ENCODE results near the gene C22orf39. TPM values are rescaled to one million over a fixed set of nuclear protein-coding genes. Genes with fewer than 3 reads are reported as not detected.

The C22orf39 gene
- total and polyA plus RNA-seq, 2 donors (not counting 1 experiment from before 2014, with no cell fraction given) = 37.7 to 47.2 TPM

DNA sequence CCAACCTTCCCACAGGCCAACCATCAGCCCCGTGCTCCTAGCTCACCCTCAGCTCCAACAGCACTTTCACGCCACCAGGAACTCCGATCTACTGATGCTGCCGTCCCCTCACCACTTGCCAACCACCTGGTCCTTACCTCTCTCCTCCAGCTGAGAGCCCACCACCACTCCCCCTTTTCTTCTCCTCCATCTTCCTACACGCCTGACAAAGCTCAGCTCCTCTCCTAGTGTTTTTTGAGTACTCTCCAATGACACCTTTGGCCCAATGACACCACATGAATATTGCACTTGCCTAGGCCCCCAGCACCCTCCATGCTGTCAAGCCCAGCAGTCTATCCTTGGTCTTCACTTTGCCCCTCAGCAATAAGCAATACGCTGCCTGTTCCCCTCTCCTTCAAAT is 46.6 kb downstream of the C22orf39 start:
- TF ChIP-seq, protein P1, sequence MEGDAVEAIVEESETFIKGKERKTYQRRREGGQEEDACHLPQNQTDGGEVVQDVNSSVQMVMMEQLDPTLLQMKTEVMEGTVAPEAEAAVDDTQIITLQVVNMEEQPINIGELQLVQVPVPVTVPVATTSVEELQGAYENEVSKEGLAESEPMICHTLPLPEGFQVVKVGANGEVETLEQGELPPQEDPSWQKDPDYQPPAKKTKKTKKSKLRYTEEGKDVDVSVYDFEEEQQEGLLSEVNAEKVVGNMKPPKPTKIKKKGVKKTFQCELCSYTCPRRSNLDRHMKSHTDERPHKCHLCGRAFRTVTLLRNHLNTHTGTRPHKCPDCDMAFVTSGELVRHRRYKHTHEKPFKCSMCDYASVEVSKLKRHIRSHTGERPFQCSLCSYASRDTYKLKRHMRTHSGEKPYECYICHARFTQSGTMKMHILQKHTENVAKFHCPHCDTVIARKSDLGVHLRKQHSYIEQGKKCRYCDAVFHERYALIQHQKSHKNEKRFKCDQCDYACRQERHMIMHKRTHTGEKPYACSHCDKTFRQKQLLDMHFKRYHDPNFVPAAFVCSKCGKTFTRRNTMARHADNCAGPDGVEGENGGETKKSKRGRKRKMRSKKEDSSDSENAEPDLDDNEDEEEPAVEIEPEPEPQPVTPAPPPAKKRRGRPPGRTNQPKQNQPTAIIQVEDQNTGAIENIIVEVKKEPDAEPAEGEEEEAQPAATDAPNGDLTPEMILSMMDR (IDR thresholded peaks at IDR 0.05) = no peak
- no peak for TF ChIP-seq EZH2 (IDR thresholded peaks at IDR 0.05; ENCODE audit: borderline replicate concordance, insufficient read depth, low read depth, low read length, poor library complexity, severe bottlenecking)
- H3K4me3 ChIP-seq (ENCODE audit: control extremely low read depth in 1 of 5, extremely low read depth in 1 of 5, insufficient read depth in 1 of 5, low read depth in 2 of 5, low read length in 4 of 5) = no peak overlapping the region
- peaks cover 0 to 63% of the 10 kb centered on the region in 2 experiments for H3K36me3 ChIP-seq (replicated peaks in 1 of 2; ENCODE audit: control extremely low read depth in 1 of 2, control insufficient read depth in 1 of 2, extremely low read depth in 1 of 2, insufficient read depth in 2 of 2, low read length in 1 of 2)
- no peak overlapping the region for H3K4me3 Mint-ChIP-seq
- CTCF ChIA-PET = no interaction called here
- H3K9ac ChIP-seq (ENCODE audit: low read length) = no peak overlapping the region
- intact Hi-C loops (cut with micrococcal nuclease) = no loop called here
- no peaks in the 10 kb centered on the region for H4K20me1 ChIP-seq (ENCODE audit: control insufficient read depth, insufficient read depth, low read length, poor library complexity, severe bottlenecking)
- H2AFZ ChIP-seq (ENCODE audit: insufficient read depth, low read depth, low read length, poor library complexity, severe bottlenecking) = no peak overlapping the region
- 98% methylated on average over 6 of the region's 6 CpGs for WGBS (ENCODE audit: insufficient coverage)
- DNase-seq (no peak), ATAC-seq (ENCODE audit: low read depth) (no peak)
- H3K4me1 ChIP-seq (ENCODE audit: control insufficient read depth in 2 of 2, insufficient read depth in 2 of 2, low read length in 2 of 2) = peaks cover 6 to 8% of the 10 kb centered on the region in 2 donors
- H3K4me1 Mint-ChIP-seq = peaks cover 11% of the 10 kb centered on the region
- POLR2A ChIA-PET = no interaction called here
- no peaks in the 10 kb centered on the region for H3K27me3 ChIP-seq (replicated peaks in 1 of 4; ENCODE audit: control extremely low read depth in 1 of 4, control insufficient read depth in 3 of 4, insufficient read depth in 4 of 4, low read length in 3 of 4)
- no peaks in the 10 kb centered on the region for H3K79me2 ChIP-seq (ENCODE audit: control insufficient read depth, insufficient read depth, low read length)
- H3K27ac ChIP-seq (ENCODE audit: low read length in 2 of 2) = no peak overlapping the region
- H3K9me3 Mint-ChIP-seq (ENCODE audit: insufficient read depth) = no peaks in the 10 kb centered on the region
- no peaks in the 10 kb centered on the region for H3K9me3 ChIP-seq (ENCODE audit: control extremely low read depth in 1 of 3, control insufficient read depth in 2 of 3, insufficient read depth in 1 of 3, low read length in 2 of 3)
- no peak overlapping the region for H3K4me2 ChIP-seq (replicated peaks; ENCODE audit: low read depth, low read length, poor library complexity, severe bottlenecking)
- H3K27ac Mint-ChIP-seq = no peak overlapping the region
- H3K27me3 Mint-ChIP-seq = no peaks in the 10 kb centered on the region

DNA sequence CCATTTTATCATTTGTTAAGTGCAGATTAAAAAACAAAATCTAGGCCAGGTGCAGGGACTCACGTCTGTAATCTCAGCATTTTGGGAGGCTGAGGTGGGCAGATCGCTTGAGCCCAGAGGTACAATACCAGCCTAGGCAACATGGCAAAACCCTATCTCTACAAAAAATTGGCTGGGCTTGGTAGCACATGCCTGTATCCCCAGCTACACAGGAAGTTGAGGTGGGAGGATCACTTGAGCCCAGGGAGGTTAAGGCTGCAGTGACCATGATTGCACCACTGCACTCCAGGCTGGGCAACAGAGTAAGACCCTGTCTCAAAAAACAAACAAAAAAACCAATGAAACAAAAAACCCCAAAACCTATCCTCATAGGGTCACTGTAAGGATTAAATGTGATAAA is 48.9 kb downstream of the C22orf39 start:
- Histone ChIP-seq H3K27me3 (replicated peaks in 1 of 4; ENCODE audit: control extremely low read depth in 1 of 4, control insufficient read depth in 3 of 4, insufficient read depth in 4 of 4, low read length in 3 of 4) (no peaks in the 10 kb centered on the region), H3K36me3 (replicated peaks in 1 of 2; ENCODE audit: control extremely low read depth in 1 of 2, control insufficient read depth in 1 of 2, extremely low read depth in 1 of 2, insufficient read depth in 2 of 2, low read length in 1 of 2) (peaks cover 0 to 68% of the 10 kb centered on the region in 2 experiments), H3K27ac (ENCODE audit: low read length in 2 of 2) (no peak overlapping the region), H3K4me1 (ENCODE audit: control insufficient read depth in 2 of 2, insufficient read depth in 2 of 2, low read length in 2 of 2) (no peaks in the 10 kb centered on the region), H4K20me1 (ENCODE audit: control insufficient read depth, insufficient read depth, low read length, poor library complexity, severe bottlenecking) (no peaks in the 10 kb centered on the region), H3K79me2 (ENCODE audit: control insufficient read depth, insufficient read depth, low read length) (no peaks in the 10 kb centered on the region), H3K4me3 (ENCODE audit: control extremely low read depth in 1 of 5, extremely low read depth in 1 of 5, insufficient read depth in 1 of 5, low read depth in 2 of 5, low read length in 4 of 5) (no peak overlapping the region), H3K4me2 (replicated peaks; ENCODE audit: low read depth, low read length, poor library complexity, severe bottlenecking) (no peak overlapping the region), H3K9ac (ENCODE audit: low read length) (no peak overlapping the region), H3K9me3 (ENCODE audit: control extremely low read depth in 1 of 3, control insufficient read depth in 2 of 3, insufficient read depth in 1 of 3, low read length in 2 of 3) (no peaks in the 10 kb centered on the region), H2AFZ (ENCODE audit: insufficient read depth, low read depth, low read length, poor library complexity, severe bottlenecking) (no peak overlapping the region)
- ChIA-PET POLR2A (no interaction called here), CTCF (no interaction called here)
- Mint-ChIP-seq H3K4me1 (no peaks in the 10 kb centered on the region), H3K9me3 (ENCODE audit: insufficient read depth) (no peaks in the 10 kb centered on the region), H3K4me3 (no peak overlapping the region), H3K27me3 (no peaks in the 10 kb centered on the region), H3K27ac (no peak overlapping the region)
- 90% methylated on average over 2 of the region's 2 CpGs for WGBS (ENCODE audit: insufficient coverage)
- intact Hi-C loops (cut with micrococcal nuclease) = no loop called here
- TF ChIP-seq EZH2 (IDR thresholded peaks at IDR 0.05; ENCODE audit: borderline replicate concordance, insufficient read depth, low read depth, low read length, poor library complexity, severe bottlenecking) = no peak
- TF ChIP-seq, protein P1 (IDR thresholded peaks at IDR 0.05) = no peak
- DNase-seq (no peak), ATAC-seq (ENCODE audit: low read depth) (no peak)

All from B cell (primary cell).